RWPE1 (cell line): ENCODE measurements around the gene CEP170B.

ENCODE experiments used
- CTCF ChIA-PET: fragments of 350-600 bp; sonication (Branson Sonifier 250); formaldehyde crosslinking; extraction: SDS; loops from one replicate; lab custom pipeline; 2021; lab: Yijun Ruan, JAX
- POLR2A ChIA-PET: fragments of 400-600 bp; formaldehyde crosslinking; extraction: SDS; loops from one replicate; lab custom pipeline; 2020; ENCODE audit warnings: antibody characterized with exemption; ENCODE audit not compliant: low non-redundant PET; lab: Yijun Ruan, JAX
- DNase-seq: peaks from one replicate; pipeline ENCODE4 v3.0.0; 2012; ENCODE audit warnings: low spot score
- H3K27ac ChIP-seq: fragments of 450-650 bp; 2 replicates; pipeline ENCODE4 v1.5.1; 2017
- CTCF ChIP-seq: fragments of 450-650 bp; conservative IDR thresholded peaks from 2 replicates; pipeline ENCODE4 v1.5.1; 2017; ENCODE audit warnings: low read depth, mild to moderate bottlenecking

Gene CEP170B

DNA sequence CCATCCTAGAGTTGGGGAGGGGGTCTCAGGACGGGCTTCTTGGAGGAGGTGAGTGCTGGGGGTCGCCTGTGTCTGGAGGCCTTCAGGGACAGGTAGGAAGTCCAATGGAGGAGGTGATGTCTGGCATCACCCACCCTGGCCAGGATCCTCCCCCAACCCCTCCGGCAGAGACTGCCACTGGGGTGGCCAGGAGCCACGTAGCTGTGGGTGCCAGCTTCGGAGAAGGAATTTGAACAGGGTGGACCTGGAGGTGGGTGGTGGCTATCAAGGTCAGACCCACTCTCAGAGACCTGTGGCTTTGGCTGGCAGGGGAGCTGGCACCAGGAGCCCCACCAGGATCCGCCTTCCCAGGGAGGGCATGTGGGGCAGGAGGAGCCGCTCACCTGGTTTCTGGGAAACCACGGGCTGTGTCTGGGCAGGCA is 9.1 kb downstream of the CEP170B start:
- peak overlapping the region; percentile 86 for H3K27ac ChIP-seq
- DNase-seq: no peak
- POLR2A ChIA-PET: interaction anchor here (0.9 kb wide), 1 partner anchor 96 kb away, joined by 3 read pairs; no protein-coding TSS in a partner anchor
- no peak for TF ChIP-seq CTCF
- CTCF ChIA-PET: interaction anchor here (0.8 kb wide), 1 partner anchor 48 kb away, joined by 5 read pairs; no protein-coding TSS in a partner anchor

- CTCF ChIA-PET: no interaction called here
- POLR2A ChIA-PET: interaction anchor here (0.6 to 0.9 kb wide), 2 partner anchors 62 to 96 kb away, joined by 3 to 4 read pairs; no protein-coding TSS in a partner anchor
These were observed 9.7 kb downstream of the CEP170B start for GRCh38 chr14:104874571-104875411.

GRCh38 chr14:104875412-104875751 is 10.3 kb downstream of the CEP170B start:
- TF ChIP-seq CTCF: no peak
- peak overlapping the region; percentile 86 for H3K27ac ChIP-seq
- no peak for DNase-seq
- POLR2A ChIA-PET: interaction anchor here (0.6 kb wide), 1 partner anchor 62 kb away, joined by 4 read pairs; no protein-coding TSS in a partner anchor
- CTCF ChIA-PET: no interaction called here

More at GRCh38 chr14:104874571-104875411, 9.7 kb downstream of the CEP170B start:
- DNase-seq: no peak
- peak overlapping the region; percentile 86 for H3K27ac ChIP-seq
- no peak for TF ChIP-seq CTCF

DNA sequence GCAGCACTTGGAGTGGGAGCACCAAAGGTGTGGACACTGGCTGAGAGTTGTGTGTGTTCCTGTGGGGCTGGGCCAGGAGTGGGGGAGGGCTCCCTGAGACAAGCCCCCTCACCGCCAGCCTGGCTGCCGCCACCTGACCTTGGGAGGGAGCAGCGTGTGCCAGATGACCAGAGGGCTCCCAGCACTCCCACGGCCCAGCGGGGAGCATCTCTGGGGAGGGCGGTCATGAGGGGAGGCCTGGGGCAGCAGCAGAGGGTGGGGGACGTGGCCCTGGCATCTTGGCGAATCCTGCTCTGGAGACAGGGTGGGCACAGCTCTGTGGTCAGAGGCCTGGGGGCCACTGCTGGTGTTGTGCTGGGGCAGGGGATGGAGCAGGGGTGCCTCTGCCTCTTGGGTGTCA is 10.7 kb downstream of the CEP170B start:
- TF ChIP-seq CTCF: no peak
- CTCF ChIA-PET: no interaction called here
- POLR2A ChIA-PET: no interaction called here
- H3K27ac ChIP-seq: peak overlapping the region; percentile 86
- no peak for DNase-seq

DNA sequence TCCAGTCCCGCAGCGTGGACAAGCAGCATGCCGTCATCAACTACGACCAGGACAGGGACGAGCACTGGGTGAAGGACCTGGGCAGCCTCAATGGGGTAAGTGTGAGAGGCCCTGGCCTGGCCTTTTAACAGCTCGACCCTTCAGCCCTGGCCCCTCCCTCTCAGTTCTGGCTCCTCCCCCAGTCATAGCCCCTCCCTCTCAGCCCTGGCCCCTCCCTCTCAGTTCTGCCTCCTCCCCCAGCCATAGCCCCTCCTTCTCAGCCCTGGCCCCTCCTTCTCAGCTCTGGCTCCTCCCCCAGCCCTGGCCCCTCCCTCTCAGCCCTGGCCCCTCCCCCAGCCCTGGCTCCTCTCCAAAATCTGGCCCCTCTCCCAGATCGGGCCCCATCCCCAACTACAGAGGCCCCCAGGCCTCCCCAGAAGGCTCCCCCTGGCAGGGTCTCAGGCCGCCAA is 11.2 kb downstream of the CEP170B start:
- ChIA-PET POLR2A (no interaction called here), CTCF (interaction anchor here (0.6 to 1.0 kb wide), 2 partner anchors 20 to 170 kb away, joined by 3 read pairs; no protein-coding TSS in a partner anchor)
- peak; percentile 78 for DNase-seq

More for the DNA sequence above, 11.2 kb downstream of the CEP170B start:
- peak overlapping the region; percentile 86 for H3K27ac ChIP-seq
- TF ChIP-seq CTCF: no peak
